GM10266 (cell line): ENCODE data around the gene ST3GAL3.

ENCODE experiments used
- DNase-seq: peaks from one replicate; pipeline ENCODE4 v3.0.0; 2012; ENCODE audit errors: extremely low spot score
- TF ChIP-seq, protein P1 (sequence below): IDR thresholded peaks from 2 replicates; pipeline ENCODE4 v1.5.1; 2012; ENCODE audit warnings: mild to moderate bottlenecking, low read depth; ENCODE audit not compliant: control insufficient read depth, insufficient read depth; ENCODE audit errors: missing control alignments

The ST3GAL3 gene

DNA sequence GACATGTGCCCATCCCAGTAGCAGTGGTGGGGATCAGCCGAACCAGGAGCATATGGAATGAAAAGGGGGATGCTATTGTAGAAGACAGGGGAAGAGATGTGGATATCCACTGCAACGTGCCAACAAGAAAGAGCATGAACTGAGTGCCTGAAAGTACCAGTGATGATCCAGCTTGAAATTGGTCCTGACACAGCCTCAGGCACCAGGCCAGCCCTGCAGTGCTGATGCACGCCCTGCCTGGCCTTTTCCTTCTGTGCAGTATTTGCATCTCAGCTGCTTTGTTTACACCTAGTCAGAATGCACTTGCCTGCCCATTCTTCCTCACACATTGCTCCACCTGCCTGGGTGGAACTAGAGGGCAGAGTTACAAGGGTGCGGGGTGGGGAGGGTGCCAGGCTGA is 176.0 kb downstream of the ST3GAL3 start:
- no peak for DNase-seq
- TF ChIP-seq, protein P1, sequence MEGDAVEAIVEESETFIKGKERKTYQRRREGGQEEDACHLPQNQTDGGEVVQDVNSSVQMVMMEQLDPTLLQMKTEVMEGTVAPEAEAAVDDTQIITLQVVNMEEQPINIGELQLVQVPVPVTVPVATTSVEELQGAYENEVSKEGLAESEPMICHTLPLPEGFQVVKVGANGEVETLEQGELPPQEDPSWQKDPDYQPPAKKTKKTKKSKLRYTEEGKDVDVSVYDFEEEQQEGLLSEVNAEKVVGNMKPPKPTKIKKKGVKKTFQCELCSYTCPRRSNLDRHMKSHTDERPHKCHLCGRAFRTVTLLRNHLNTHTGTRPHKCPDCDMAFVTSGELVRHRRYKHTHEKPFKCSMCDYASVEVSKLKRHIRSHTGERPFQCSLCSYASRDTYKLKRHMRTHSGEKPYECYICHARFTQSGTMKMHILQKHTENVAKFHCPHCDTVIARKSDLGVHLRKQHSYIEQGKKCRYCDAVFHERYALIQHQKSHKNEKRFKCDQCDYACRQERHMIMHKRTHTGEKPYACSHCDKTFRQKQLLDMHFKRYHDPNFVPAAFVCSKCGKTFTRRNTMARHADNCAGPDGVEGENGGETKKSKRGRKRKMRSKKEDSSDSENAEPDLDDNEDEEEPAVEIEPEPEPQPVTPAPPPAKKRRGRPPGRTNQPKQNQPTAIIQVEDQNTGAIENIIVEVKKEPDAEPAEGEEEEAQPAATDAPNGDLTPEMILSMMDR, result no peak

DNA sequence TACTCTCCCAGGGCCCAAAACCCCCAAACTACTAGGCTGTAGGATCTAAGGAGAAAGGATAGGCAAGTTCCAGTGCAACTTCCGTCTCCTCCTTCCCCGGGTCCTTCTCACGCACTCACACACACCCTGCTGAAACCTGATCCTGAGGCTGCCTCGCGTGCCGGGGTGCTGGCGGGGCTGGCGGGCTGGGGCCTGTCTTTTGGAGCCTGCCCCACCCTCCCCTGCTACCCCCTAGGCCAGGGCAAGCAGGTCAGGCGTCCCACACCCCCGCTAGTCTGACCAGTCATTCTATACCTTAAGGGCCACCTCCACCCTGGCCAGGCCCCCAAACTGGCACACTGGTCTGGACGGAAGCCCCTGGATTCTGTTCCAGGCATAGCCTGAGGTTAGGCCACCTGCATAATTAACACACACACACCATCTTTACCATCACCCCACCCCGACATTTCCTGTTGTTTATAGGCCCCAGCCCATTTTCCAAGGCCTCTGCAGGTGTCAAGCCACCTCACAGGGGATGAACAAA is 178.0 kb downstream of the ST3GAL3 start:
- TF ChIP-seq, protein P1, result no peak
- no peak for DNase-seq

DNA sequence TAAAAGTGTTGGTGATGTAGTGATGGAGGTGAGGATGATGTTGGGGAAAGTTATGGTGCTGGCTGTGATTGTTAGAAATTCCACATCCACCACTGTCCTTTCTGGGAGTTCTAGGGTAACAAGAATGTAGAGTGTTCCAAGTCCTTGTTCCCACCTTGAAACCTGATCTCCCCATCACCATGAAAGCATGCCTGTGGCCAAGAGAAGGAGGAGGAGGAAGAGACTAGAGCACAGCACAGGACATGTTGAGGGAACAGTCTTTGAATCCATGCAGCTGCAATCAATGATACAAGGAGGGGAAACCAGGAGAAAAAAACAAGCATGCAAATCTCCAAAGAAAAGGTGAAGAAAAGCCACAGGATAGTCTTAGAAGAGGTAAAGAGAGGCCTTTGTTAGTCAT is 180.4 kb downstream of the ST3GAL3 start:
- TF ChIP-seq, protein P1, result no peak
- no peak for DNase-seq

DNA sequence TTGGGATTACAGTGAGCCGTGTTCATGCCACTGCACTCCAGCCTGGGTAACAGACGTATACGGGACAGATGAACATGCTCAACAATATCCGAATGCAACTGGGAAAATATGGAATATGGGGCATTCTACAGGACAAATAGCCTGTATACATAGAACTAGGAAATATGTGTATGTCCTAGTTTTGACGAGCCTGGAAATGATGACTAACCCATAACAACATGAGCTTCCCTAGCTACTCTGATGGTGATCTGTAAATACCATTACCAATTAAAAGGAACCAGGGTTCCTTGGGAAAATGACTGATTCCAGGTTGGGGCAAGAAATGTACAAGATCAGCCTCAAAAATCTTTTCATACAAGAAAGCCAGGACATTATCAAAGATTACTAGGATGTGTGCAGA is 183.5 kb downstream of the ST3GAL3 start:
- TF ChIP-seq, protein P1, result no peak
- no peak for DNase-seq

DNA sequence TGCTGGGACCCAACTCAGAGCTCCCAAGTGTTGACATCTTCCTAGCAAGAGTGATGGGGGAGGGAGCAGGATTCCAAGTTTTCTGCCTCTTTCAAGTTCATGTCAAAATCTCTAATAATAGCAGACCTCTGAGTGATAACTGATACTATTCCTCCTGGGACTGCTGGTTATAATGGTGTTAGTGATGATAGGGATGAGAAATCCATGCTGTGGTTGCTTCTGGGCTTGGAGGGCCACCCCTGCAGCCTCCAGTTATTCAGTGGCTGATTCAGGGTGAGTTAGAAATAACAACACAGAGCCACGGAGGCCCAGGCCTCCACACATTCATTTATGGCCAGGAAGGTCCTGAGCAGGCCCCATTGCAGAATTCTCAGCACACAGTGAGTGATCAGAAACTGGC is 185.7 kb downstream of the ST3GAL3 start:
- no peak for DNase-seq
- TF ChIP-seq, protein P1, result no peak

DNA sequence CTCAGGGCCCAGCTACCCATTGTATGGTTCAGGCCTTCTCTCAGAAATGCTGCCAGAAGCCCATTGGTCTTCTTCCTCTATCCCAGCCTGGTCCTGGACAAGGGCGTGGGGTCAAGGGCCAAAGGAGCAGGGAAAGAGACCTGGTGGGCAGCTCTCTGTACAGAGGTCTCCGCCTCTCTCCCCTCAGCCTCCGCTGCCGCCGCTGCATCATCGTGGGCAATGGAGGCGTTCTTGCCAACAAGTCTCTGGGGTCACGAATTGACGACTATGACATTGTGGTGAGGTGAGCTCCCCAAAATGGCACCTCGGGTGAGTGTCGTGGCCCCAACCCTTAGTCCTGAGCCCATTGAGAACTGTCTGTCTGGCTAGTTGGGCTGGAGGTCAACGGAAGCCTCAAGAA is 191.6 kb downstream of the ST3GAL3 start:
- TF ChIP-seq, protein P1, result no peak
- DNase-seq, result no peak

DNA sequence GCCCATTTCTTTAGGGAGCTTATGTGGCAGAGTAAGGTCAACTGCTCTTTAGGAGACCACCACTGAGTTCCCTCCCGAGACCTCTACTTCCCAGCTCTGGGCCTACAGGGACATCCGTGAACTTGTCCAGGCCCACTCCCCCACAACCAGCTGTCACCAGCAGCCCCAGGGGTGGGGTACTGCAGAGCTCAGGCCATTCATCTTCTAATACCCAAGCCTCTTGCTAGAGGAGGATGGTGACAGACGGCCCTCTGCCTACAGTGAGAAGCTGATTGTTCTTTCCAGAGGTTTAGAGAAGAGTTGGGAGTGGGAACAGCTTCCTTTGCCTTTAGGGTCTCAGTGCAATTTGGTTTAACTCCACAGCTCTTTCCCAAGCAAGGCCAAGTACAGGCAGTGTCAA is 193.1 kb downstream of the ST3GAL3 start:
- no peak for DNase-seq
- TF ChIP-seq, protein P1, result no peak
